ENCODE data around the gene ELP2.

DNA sequence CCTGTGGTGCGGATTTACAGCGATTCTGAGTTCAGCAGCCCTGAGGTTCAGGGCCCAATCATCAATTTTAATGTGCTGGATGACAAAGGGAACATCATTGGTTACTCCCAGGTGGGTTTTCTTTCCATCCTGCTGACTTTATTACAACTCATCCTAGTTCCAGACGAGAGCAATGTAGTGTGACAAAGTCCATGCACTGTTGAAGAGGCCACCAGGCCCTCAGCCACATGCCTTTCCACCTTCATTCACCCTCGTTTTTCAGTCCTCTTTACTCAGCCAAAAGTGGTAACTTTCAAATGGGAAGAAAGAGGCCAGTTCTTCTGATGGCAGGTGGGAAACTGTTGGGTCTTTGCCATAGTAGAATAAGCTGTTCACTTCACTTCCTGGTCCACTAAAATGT lies 75.5 kb downstream of the ELP2 start:
- no peak for TF ChIP-seq POLR2A (IDR thresholded peaks at IDR 0.05; ENCODE audit: control extremely low read depth in 1 of 2, low read depth in 2 of 2, low read length in 2 of 2)
- no peak for TF ChIP-seq GABPA (IDR thresholded peaks at IDR 0.05; ENCODE audit: borderline replicate concordance, insufficient read depth, low read length)
- TF ChIP-seq, protein P1, sequence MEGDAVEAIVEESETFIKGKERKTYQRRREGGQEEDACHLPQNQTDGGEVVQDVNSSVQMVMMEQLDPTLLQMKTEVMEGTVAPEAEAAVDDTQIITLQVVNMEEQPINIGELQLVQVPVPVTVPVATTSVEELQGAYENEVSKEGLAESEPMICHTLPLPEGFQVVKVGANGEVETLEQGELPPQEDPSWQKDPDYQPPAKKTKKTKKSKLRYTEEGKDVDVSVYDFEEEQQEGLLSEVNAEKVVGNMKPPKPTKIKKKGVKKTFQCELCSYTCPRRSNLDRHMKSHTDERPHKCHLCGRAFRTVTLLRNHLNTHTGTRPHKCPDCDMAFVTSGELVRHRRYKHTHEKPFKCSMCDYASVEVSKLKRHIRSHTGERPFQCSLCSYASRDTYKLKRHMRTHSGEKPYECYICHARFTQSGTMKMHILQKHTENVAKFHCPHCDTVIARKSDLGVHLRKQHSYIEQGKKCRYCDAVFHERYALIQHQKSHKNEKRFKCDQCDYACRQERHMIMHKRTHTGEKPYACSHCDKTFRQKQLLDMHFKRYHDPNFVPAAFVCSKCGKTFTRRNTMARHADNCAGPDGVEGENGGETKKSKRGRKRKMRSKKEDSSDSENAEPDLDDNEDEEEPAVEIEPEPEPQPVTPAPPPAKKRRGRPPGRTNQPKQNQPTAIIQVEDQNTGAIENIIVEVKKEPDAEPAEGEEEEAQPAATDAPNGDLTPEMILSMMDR (IDR thresholded peaks at IDR 0.05; ENCODE audit: control extremely low read depth in 1 of 3, insufficient read depth in 1 of 3, low read depth in 1 of 3, low read length in 3 of 3): no peak
- no peak for TF ChIP-seq EZH2 (IDR thresholded peaks at IDR 0.05; ENCODE audit: low read depth, low read length, severe bottlenecking)
- TF ChIP-seq TAF1 (IDR thresholded peaks at IDR 0.05; ENCODE audit: low read depth, low read length): no peak
- no peak for TF ChIP-seq SP2 (IDR thresholded peaks at IDR 0.05; ENCODE audit: low read length)
- TF ChIP-seq TEAD4 (IDR thresholded peaks at IDR 0.05; ENCODE audit: low read depth, low read length): no peak
- TF ChIP-seq, protein P2, sequence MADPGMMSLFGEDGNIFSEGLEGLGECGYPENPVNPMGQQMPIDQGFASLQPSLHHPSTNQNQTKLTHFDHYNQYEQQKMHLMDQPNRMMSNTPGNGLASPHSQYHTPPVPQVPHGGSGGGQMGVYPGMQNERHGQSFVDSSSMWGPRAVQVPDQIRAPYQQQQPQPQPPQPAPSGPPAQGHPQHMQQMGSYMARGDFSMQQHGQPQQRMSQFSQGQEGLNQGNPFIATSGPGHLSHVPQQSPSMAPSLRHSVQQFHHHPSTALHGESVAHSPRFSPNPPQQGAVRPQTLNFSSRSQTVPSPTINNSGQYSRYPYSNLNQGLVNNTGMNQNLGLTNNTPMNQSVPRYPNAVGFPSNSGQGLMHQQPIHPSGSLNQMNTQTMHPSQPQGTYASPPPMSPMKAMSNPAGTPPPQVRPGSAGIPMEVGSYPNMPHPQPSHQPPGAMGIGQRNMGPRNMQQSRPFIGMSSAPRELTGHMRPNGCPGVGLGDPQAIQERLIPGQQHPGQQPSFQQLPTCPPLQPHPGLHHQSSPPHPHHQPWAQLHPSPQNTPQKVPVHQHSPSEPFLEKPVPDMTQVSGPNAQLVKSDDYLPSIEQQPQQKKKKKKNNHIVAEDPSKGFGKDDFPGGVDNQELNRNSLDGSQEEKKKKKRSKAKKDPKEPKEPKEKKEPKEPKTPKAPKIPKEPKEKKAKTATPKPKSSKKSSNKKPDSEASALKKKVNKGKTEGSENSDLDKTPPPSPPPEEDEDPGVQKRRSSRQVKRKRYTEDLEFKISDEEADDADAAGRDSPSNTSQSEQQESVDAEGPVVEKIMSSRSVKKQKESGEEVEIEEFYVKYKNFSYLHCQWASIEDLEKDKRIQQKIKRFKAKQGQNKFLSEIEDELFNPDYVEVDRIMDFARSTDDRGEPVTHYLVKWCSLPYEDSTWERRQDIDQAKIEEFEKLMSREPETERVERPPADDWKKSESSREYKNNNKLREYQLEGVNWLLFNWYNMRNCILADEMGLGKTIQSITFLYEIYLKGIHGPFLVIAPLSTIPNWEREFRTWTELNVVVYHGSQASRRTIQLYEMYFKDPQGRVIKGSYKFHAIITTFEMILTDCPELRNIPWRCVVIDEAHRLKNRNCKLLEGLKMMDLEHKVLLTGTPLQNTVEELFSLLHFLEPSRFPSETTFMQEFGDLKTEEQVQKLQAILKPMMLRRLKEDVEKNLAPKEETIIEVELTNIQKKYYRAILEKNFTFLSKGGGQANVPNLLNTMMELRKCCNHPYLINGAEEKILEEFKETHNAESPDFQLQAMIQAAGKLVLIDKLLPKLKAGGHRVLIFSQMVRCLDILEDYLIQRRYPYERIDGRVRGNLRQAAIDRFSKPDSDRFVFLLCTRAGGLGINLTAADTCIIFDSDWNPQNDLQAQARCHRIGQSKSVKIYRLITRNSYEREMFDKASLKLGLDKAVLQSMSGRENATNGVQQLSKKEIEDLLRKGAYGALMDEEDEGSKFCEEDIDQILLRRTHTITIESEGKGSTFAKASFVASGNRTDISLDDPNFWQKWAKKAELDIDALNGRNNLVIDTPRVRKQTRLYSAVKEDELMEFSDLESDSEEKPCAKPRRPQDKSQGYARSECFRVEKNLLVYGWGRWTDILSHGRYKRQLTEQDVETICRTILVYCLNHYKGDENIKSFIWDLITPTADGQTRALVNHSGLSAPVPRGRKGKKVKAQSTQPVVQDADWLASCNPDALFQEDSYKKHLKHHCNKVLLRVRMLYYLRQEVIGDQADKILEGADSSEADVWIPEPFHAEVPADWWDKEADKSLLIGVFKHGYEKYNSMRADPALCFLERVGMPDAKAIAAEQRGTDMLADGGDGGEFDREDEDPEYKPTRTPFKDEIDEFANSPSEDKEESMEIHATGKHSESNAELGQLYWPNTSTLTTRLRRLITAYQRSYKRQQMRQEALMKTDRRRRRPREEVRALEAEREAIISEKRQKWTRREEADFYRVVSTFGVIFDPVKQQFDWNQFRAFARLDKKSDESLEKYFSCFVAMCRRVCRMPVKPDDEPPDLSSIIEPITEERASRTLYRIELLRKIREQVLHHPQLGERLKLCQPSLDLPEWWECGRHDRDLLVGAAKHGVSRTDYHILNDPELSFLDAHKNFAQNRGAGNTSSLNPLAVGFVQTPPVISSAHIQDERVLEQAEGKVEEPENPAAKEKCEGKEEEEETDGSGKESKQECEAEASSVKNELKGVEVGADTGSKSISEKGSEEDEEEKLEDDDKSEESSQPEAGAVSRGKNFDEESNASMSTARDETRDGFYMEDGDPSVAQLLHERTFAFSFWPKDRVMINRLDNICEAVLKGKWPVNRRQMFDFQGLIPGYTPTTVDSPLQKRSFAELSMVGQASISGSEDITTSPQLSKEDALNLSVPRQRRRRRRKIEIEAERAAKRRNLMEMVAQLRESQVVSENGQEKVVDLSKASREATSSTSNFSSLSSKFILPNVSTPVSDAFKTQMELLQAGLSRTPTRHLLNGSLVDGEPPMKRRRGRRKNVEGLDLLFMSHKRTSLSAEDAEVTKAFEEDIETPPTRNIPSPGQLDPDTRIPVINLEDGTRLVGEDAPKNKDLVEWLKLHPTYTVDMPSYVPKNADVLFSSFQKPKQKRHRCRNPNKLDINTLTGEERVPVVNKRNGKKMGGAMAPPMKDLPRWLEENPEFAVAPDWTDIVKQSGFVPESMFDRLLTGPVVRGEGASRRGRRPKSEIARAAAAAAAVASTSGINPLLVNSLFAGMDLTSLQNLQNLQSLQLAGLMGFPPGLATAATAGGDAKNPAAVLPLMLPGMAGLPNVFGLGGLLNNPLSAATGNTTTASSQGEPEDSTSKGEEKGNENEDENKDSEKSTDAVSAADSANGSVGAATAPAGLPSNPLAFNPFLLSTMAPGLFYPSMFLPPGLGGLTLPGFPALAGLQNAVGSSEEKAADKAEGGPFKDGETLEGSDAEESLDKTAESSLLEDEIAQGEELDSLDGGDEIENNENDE (IDR thresholded peaks at IDR 0.05; ENCODE audit: insufficient replicate concordance, low read length): no peak
